MM.1S (cell line): Measurements from ENCODE around the gene SEC14L2.

ENCODE experiments used
- DNase-seq: peaks from one replicate; pipeline ENCODE4 v3.0.0-alpha.2; 2015
- H2AFZ ChIP-seq: fragments of 300-600 bp; sonication (generic); 2 replicates; pipeline ENCODE4 v1.6.0; 2016; ENCODE audit warnings: antibody characterized with exemption, low read length
- H3F3A ChIP-seq: fragments of 300-600 bp; sonication (generic); 2 replicates; pipeline ENCODE4 v1.6.1; 2016; ENCODE audit warnings: mild to moderate bottlenecking, antibody characterized with exemption, low read length, moderate library complexity, mixed read lengths; ENCODE audit not compliant: insufficient read depth
- H3K27ac ChIP-seq: fragments of 300-600 bp; sonication (generic); 2 replicates; pipeline ENCODE4 v1.5.1; 2016; ENCODE audit warnings: mild to moderate bottlenecking, low read length
- H3K27me3 ChIP-seq: fragments of 300-600 bp; sonication (generic); replicated peaks from 2 replicates; pipeline ENCODE4 v1.6.0; 2016; ENCODE audit warnings: low read length; ENCODE audit not compliant: insufficient read depth
- H3K36me3 ChIP-seq: fragments of 300-600 bp; sonication (generic); replicated peaks from 2 replicates; pipeline ENCODE4 v1.6.1; 2016; ENCODE audit warnings: mild to moderate bottlenecking, low read length, mixed read lengths; ENCODE audit not compliant: insufficient read depth
- H3K4me1 ChIP-seq: fragments of 300-600 bp; sonication (generic); 2 replicates; pipeline ENCODE4 v1.6.1; 2016; ENCODE audit warnings: low read length, mixed read lengths
- H3K4me2 ChIP-seq: fragments of 300-600 bp; sonication (generic); 2 replicates; pipeline ENCODE4 v1.6.0; 2016; ENCODE audit warnings: low read depth, low read length
- H3K4me3 ChIP-seq: fragments of 300-600 bp; sonication (generic); 2 replicates; pipeline ENCODE4 v1.5.1; 2016; ENCODE audit warnings: low read length, mixed read lengths
- H3K79me2 ChIP-seq: fragments of 300-600 bp; sonication (generic); 2 replicates; pipeline ENCODE4 v1.6.1; 2016; ENCODE audit warnings: mixed run types, low read length, mixed read lengths
- H3K9ac ChIP-seq: fragments of 300-600 bp; sonication (generic); 2 replicates; pipeline ENCODE4 v1.6.1; 2016; ENCODE audit warnings: low read length, mixed read lengths
- H3K9me2 ChIP-seq: fragments of 300-600 bp; sonication (generic); replicated peaks from 2 replicates; pipeline ENCODE4 v1.6.1; 2016; ENCODE audit warnings: mild to moderate bottlenecking, low read length, mixed read lengths; ENCODE audit not compliant: insufficient read depth
- H3K9me3 ChIP-seq: fragments of 300-600 bp; sonication (generic); replicated peaks from 2 replicates; pipeline ENCODE4 v1.6.1; 2016; ENCODE audit warnings: mild to moderate bottlenecking, low read length, mixed read lengths; ENCODE audit not compliant: insufficient read depth
- H4K20me1 ChIP-seq: fragments of 300-600 bp; sonication (generic); 2 replicates; pipeline ENCODE4 v1.6.1; 2016; ENCODE audit warnings: mild to moderate bottlenecking, low read length, moderate library complexity, mixed read lengths; ENCODE audit not compliant: insufficient read depth
- CTCF ChIP-seq: fragments of 300-600 bp; sonication (generic); IDR thresholded peaks from 2 replicates; pipeline ENCODE4 v1.5.1; 2016; ENCODE audit warnings: antibody characterized with exemption, low read length, mixed read lengths
- EZH2 ChIP-seq: fragments of 300-600 bp; sonication (generic); optimal IDR thresholded peaks from 2 replicates; pipeline ENCODE3; 2017; ENCODE audit warnings: low read depth, mild to moderate bottlenecking, antibody characterized with exemption, low read length, mixed read lengths
- EZH2phosphoT487 ChIP-seq: fragments of 300-600 bp; sonication (generic); IDR thresholded peaks from 2 replicates; pipeline ENCODE4 v1.6.1; 2018; ENCODE audit warnings: antibody characterized with exemption, low read length

Gene SEC14L2

DNA sequence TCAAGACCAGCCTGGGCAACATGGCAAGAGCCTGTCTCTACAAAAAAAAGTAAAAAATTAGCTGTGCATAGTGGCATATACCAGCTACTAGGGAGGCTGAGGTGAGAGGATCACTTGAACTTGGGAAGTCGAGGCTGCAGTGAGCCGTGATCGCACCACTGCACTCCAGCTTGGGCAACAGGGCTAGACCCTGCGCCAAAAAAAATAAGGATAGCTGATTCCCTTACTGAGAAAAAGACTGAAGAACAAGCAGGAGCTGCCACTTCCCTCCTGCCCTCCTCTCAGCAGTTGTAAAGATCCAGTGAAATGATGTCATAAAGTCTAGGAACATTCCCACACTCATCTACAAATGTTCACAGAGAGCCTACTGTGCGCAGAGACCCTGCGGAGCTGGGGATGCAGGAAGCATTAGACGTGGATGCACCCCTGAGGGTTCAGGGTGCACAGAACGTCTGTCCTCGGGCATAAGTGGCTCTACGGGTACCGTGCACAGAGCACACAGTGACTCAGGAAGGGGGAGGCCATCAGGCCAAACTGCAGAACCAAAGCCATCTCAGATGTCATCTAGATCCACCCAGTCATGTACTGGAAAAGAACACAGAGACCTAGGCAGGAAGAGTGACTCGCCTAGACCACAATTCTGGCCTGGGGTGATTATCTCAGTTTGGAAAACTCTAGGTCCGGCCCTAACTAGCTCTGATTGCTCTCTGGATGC lies 11.7 kb downstream of the SEC14L2 start:
- H3K4me3 ChIP-seq: no peak overlapping the region
- no peak overlapping the region for H3K4me2 ChIP-seq
- no peaks in the 10 kb centered on the region for H3K36me3 ChIP-seq
- H3K9me2 ChIP-seq: no peaks in the 10 kb centered on the region
- H3F3A ChIP-seq: no peaks in the 10 kb centered on the region
- no peaks in the 10 kb centered on the region for H3K9me3 ChIP-seq
- TF ChIP-seq CTCF: no peak
- no peak for TF ChIP-seq EZH2
- no peak for TF ChIP-seq EZH2phosphoT487
- no peak for DNase-seq
- no peaks in the 10 kb centered on the region for H3K4me1 ChIP-seq
- H3K27ac ChIP-seq: no peak overlapping the region
- H3K79me2 ChIP-seq: no peaks in the 10 kb centered on the region
- no peaks in the 10 kb centered on the region for H3K27me3 ChIP-seq
- H3K9ac ChIP-seq: no peak overlapping the region
- H4K20me1 ChIP-seq: no peaks in the 10 kb centered on the region
- no peak overlapping the region for H2AFZ ChIP-seq

GRCh38 chr22:30411780-30412179 lies 15.0 kb downstream of the SEC14L2 start:
- Histone ChIP-seq H4K20me1 (no peaks in the 10 kb centered on the region), H3K79me2 (no peaks in the 10 kb centered on the region), H3K9me2 (no peaks in the 10 kb centered on the region), H3K36me3 (no peaks in the 10 kb centered on the region), H3K4me1 (no peaks in the 10 kb centered on the region), H3K4me2 (no peak overlapping the region), H3F3A (no peaks in the 10 kb centered on the region), H3K9me3 (no peaks in the 10 kb centered on the region), H3K9ac (no peak overlapping the region), H2AFZ (no peak overlapping the region), H3K27ac (no peak overlapping the region), H3K27me3 (no peaks in the 10 kb centered on the region), H3K4me3 (no peak overlapping the region)
- DNase-seq: no peak
- TF ChIP-seq EZH2phosphoT487 (no peak), EZH2 (no peak), CTCF (no peak)

- Histone ChIP-seq H2AFZ (no peak overlapping the region), H3K79me2 (no peaks in the 10 kb centered on the region), H3K9ac (no peak overlapping the region), H3K27ac (no peak overlapping the region), H3K4me3 (no peak overlapping the region), H4K20me1 (no peaks in the 10 kb centered on the region), H3K4me1 (no peaks in the 10 kb centered on the region), H3F3A (no peaks in the 10 kb centered on the region), H3K9me3 (no peaks in the 10 kb centered on the region), H3K9me2 (no peaks in the 10 kb centered on the region), H3K36me3 (no peaks in the 10 kb centered on the region), H3K27me3 (no peaks in the 10 kb centered on the region), H3K4me2 (no peak overlapping the region)
- TF ChIP-seq EZH2phosphoT487 (no peak), CTCF (no peak), EZH2 (no peak)
- no peak for DNase-seq
Observed at GRCh38 chr22:30413001-30413400, 16.2 kb downstream of the SEC14L2 start.
